Loucy (cell line): ENCODE results near the gene ADAMTS7.
"Not testable (repeated sequence)": the region's sequence is repeated elsewhere in the genome, so short reads cannot be mapped to it uniquely, and the experiment has no call there.

ENCODE experiments used
- H2AFZ ChIP-seq: fragments of 200-600 bp; sonication (generic); 2 replicates; pipeline ENCODE4 v1.6.0; 2016; ENCODE audit warnings: antibody characterized with exemption, mild to moderate bottlenecking, low read length, moderate library complexity
- H3F3A ChIP-seq: fragments of 200-600 bp; 2 replicates; pipeline ENCODE4 v1.6.0; 2016; ENCODE audit warnings: antibody characterized with exemption, low read depth, mild to moderate bottlenecking
- H3K27me3 ChIP-seq: fragments of 200-600 bp; sonication (generic); 2 replicates; pipeline ENCODE4 v1.6.1; 2014; ENCODE audit warnings: low read length, mild to moderate bottlenecking; ENCODE audit not compliant: insufficient read depth, poor library complexity, severe bottlenecking
- H3K36me3 ChIP-seq: fragments of 200-600 bp; sonication (generic); 2 replicates; pipeline ENCODE4 v1.6.1; 2016; ENCODE audit warnings: low read length; ENCODE audit not compliant: insufficient read depth
- H3K4me1 ChIP-seq: fragments of 200-600 bp; sonication (generic); 2 replicates; pipeline ENCODE4 v1.5.1; 2014; ENCODE audit warnings: low read length, mild to moderate bottlenecking; ENCODE audit not compliant: insufficient read depth, poor library complexity, severe bottlenecking
- H3K4me2 ChIP-seq: fragments of 200-600 bp; sonication (generic); 2 replicates; pipeline ENCODE4 v1.6.0; 2014; ENCODE audit warnings: antibody characterized with exemption, low read length, low read depth, mild to moderate bottlenecking; ENCODE audit not compliant: poor library complexity, severe bottlenecking
- H3K4me3 ChIP-seq: fragments of 200-600 bp; sonication (generic); 2 replicates; pipeline ENCODE4 v1.5.1; 2014; ENCODE audit warnings: low read length, mild to moderate bottlenecking, mixed read lengths; ENCODE audit not compliant: poor library complexity, severe bottlenecking
- H3K79me2 ChIP-seq: fragments of 200-600 bp; sonication (generic); 2 replicates; pipeline ENCODE4 v1.6.1; 2014; ENCODE audit warnings: low read length; ENCODE audit not compliant: insufficient read depth
- H3K9ac ChIP-seq: fragments of 200-600 bp; sonication (generic); 2 replicates; pipeline ENCODE4 v1.6.0; 2014; ENCODE audit warnings: mild to moderate bottlenecking, low read depth, low read length, moderate library complexity; ENCODE audit not compliant: poor library complexity, severe bottlenecking
- H3K9me2 ChIP-seq: fragments of 200-600 bp; sonication (generic); replicated peaks from 2 replicates; pipeline ENCODE4 v1.6.1; 2016; ENCODE audit warnings: low read depth, low read length, mixed read lengths
- H3K9me3 ChIP-seq: fragments of 200-600 bp; sonication (generic); 2 replicates; pipeline ENCODE4 v1.6.1; 2014; ENCODE audit warnings: mild to moderate bottlenecking, antibody characterized with exemption, low read length, low read depth; ENCODE audit not compliant: insufficient read depth
- H4K20me1 ChIP-seq: fragments of 200-600 bp; sonication (generic); 2 replicates; pipeline ENCODE4 v1.6.0; 2014; ENCODE audit warnings: antibody characterized with exemption, low read length, mild to moderate bottlenecking; ENCODE audit not compliant: insufficient read depth, poor library complexity, severe bottlenecking
- EZH2phosphoT487 ChIP-seq: fragments of 200-600 bp; IDR thresholded peaks from 2 replicates; pipeline ENCODE4 v1.6.1; 2018; ENCODE audit warnings: antibody characterized with exemption, mild to moderate bottlenecking, moderate library complexity, borderline replicate concordance
- TF ChIP-seq, protein P1 (sequence below): fragments of 200-600 bp; sonication (generic); conservative IDR thresholded peaks from 2 replicates; pipeline ENCODE4 v1.5.1; 2014; ENCODE audit warnings: mild to moderate bottlenecking, antibody characterized with exemption, low read length

The ADAMTS7 gene

GRCh38 chr15:78763796-78764241 lies 47.4 kb downstream of the ADAMTS7 start:
- Histone ChIP-seq H4K20me1 (no peaks in the 10 kb centered on the region), H3K4me3 (no peak overlapping the region), H3K9me3 (no peaks in the 10 kb centered on the region), H2AFZ (no peak overlapping the region), H3K9ac (no peak overlapping the region), H3K9me2 (no peaks in the 10 kb centered on the region), H3F3A (no peaks in the 10 kb centered on the region), H3K4me1 (peaks cover 32% of the 10 kb centered on the region), H3K4me2 (no peak overlapping the region), H3K27me3 (no peaks in the 10 kb centered on the region), H3K79me2 (no peaks in the 10 kb centered on the region), H3K36me3 (no peaks in the 10 kb centered on the region)
- TF ChIP-seq, protein P1, sequence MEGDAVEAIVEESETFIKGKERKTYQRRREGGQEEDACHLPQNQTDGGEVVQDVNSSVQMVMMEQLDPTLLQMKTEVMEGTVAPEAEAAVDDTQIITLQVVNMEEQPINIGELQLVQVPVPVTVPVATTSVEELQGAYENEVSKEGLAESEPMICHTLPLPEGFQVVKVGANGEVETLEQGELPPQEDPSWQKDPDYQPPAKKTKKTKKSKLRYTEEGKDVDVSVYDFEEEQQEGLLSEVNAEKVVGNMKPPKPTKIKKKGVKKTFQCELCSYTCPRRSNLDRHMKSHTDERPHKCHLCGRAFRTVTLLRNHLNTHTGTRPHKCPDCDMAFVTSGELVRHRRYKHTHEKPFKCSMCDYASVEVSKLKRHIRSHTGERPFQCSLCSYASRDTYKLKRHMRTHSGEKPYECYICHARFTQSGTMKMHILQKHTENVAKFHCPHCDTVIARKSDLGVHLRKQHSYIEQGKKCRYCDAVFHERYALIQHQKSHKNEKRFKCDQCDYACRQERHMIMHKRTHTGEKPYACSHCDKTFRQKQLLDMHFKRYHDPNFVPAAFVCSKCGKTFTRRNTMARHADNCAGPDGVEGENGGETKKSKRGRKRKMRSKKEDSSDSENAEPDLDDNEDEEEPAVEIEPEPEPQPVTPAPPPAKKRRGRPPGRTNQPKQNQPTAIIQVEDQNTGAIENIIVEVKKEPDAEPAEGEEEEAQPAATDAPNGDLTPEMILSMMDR, result no peak
- TF ChIP-seq EZH2phosphoT487, result no peak

GRCh38 chr15:78762985-78763795 lies 48.1 kb downstream of the ADAMTS7 start:
- H4K20me1 ChIP-seq, result no peaks in the 10 kb centered on the region
- peaks cover 37% of the 10 kb centered on the region for H3K4me1 ChIP-seq
- TF ChIP-seq EZH2phosphoT487, result no peak
- TF ChIP-seq, protein P1, result no peak
- H3K79me2 ChIP-seq, result no peaks in the 10 kb centered on the region
- H3K27me3 ChIP-seq, result no peaks in the 10 kb centered on the region
- H3K9ac ChIP-seq, result no peak overlapping the region
- H3F3A ChIP-seq, result no peaks in the 10 kb centered on the region
- no peak overlapping the region for H3K4me3 ChIP-seq
- no peaks in the 10 kb centered on the region for H3K9me2 ChIP-seq
- no peaks in the 10 kb centered on the region for H3K36me3 ChIP-seq
- H3K9me3 ChIP-seq, result no peaks in the 10 kb centered on the region
- H3K4me2 ChIP-seq, result no peak overlapping the region
- H2AFZ ChIP-seq, result no peak overlapping the region

DNA sequence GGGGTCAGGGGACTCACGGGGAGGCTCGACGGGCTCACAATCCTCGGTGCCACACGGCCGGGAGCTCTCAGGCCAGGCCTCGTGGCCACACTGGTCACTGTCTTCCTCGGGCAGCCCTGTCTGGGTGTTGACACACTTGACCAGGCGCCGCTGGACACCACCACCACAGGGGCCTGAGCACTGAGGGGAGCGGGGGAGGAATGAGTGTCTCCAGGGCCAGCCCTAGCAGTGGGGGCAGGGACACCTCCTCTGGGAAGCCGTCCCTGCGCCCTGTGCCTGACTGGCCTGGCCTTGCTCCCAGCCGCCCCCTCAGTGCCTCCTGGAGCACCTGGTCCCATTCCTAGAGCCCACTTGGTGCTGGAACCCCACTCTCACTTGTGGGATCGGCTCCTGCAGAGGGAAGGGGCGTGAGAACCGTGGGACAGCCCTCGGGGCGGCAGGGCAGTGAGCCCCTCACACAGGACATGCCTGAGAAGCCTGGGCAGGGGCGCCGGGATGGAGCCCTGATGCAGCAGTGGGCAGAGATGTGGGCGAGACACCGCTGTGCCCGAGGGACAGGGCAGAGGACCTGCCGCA lies 48.8 kb downstream of the ADAMTS7 start:
- Histone ChIP-seq H3K4me1 (peaks cover 42% of the 10 kb centered on the region), H3K4me2 (peak overlapping the region; percentile 59), H3K9ac (peak overlapping the region; percentile 62)
- not testable (repeated sequence) for H3K27me3 ChIP-seq, H2AFZ ChIP-seq, H3K9me2 ChIP-seq, H4K20me1 ChIP-seq, H3K36me3 ChIP-seq, H3K9me3 ChIP-seq, H3K79me2 ChIP-seq, H3K4me3 ChIP-seq, H3F3A ChIP-seq
